OCI-LY1 (cell line): ENCODE measurements around the gene DTHD1.

Experiments used
- CTCF ChIP-seq: fragments of 200-600 bp; sonication (generic), shearing (Covaris generic); IDR thresholded peaks from 2 replicates; pipeline ENCODE4 v1.5.1; 2017; ENCODE audit warnings: mild to moderate bottlenecking, antibody characterized with exemption, low read length, moderate library complexity, mixed read lengths
- EZH2 ChIP-seq: fragments of 200-600 bp; sonication (generic), shearing (Covaris generic); IDR thresholded peaks from 2 replicates; pipeline ENCODE4 v1.8.0; 2017; ENCODE audit warnings: borderline replicate concordance, mixed run types, mild to moderate bottlenecking, antibody characterized with exemption, low read length, moderate library complexity, mixed read lengths

- TF ChIP-seq CTCF (no peak), EZH2 (no peak)
Observed at GRCh38 chr4:36343501-36344175, 62.2 kb downstream of the DTHD1 start.
